GM18861 (cell line): Measurements from ENCODE around the gene CRK.
"Not testable (repeated sequence)": the region's sequence is repeated elsewhere in the genome, so short reads cannot be mapped to it uniquely, and the experiment has no call there.

Experiments used
- ATAC-seq: cut with Tn5 transposase; IDR thresholded peaks from one replicate; pipeline ENCODE4 v1.9.1; 2021; ENCODE audit not compliant: unreplicated experiment

Gene CRK

GRCh38 chr17:1467898-1468492 lies 12.0 kb upstream of the CRK start:
- ATAC-seq: no peak

- ATAC-seq: no peak
Observed at GRCh38 chr17:1467258-1467657, 11.2 kb upstream of the CRK start.

- ATAC-seq: no peak
Observed at GRCh38 chr17:1464186-1464585, 8.2 kb upstream of the CRK start.

DNA sequence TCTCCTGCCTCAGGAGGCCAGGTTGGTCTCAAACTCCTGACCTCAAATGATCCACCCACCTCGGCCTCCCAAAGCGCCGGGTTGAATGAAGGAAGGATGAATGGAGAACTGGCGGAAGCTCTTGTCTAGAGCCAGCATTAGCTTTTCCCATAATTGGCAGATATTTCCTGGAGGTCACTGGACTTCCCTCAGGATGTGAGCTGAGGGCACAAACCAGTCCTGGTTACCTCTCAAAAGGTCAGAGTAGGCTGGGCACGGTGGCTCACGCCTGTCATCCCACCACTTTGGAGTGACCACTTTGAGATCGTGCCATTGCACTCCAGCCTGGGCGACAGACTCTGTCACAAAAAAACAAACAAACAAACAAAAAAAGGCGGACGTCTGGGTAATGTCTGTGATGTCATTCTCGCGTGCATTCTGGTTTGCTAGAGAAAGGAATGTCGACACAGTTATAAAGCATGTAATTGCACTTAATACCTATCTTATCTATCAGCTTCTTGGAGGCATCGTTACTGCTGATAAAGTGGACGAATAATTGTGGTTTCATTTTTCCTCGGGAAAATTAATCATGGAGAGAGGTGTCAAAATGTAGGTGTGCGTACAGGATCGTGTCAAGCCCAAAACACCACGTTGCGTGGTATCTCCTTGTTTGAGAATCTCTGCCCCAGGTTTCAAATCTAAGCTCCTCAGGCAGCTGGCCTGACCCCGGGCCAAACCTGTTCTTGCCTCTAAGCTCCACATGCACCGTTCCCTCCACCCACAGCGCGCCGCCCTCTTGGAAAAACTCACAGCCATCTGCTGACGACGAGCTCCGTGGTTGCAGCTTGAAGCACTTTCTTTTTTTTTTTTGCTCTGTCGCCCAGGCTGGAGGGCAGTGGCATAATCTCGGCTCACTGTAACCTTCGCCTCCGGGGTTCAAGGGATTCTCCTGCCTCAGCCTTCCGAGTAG lies 6.4 kb upstream of the CRK start:
- ATAC-seq: no peak

- no peak for ATAC-seq
Observed at GRCh38 chr17:1461198-1461944, 5.3 kb upstream of the CRK start.

DNA sequence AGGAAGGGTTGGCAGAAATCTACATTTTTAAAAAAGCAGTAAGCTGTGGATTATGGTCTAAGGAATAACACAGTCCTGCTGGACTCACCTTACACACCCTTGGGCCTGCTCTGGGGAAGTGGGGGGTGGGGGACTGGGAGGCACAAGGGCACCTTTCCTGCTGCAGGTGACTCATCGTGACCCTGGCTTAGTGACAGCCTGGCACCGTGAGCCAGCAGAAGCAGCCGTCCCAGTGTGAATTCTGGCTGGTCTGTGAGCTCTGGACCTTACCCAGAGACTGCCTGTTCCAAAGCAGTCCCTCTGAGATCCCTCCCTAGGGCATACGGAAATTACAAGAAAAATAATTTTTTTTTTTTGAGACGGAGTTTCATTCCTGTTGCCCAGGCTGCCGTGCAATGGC lies 4.2 kb upstream of the CRK start:
- ATAC-seq: no peak

DNA sequence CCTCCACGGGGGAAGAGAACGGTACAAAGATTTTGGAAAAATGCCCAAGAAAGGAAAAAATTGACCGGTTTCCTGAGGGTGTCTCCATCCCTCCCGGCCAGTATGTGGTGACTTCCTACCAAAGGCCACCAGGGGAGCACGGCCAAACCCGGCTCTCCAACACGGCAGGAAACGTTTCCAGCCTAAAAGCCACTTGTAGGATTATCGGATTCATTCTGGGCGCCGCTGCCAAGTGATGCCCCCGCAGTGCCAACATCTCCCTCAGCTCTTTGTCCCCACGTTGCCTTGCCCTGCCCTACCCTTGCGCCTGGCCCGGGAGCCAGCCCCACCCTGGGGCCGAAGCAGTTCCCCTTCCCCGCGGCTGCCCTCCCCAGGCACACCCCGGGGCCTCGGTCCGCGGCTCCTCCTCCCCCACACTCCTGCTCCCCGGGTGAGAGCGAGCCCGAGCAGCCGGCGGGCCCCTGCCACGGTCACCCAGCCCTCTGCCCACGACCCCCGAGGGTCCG lies 688 bp downstream of the CRK start:
- ATAC-seq: peak; percentile 11

GRCh38 chr17:1454541-1454940 lies 1.5 kb downstream of the CRK start:
- ATAC-seq: no peak

GRCh38 chr17:1453694-1454093 lies 2.3 kb downstream of the CRK start:
- not testable (repeated sequence) for ATAC-seq

- no peak for ATAC-seq
Observed at GRCh38 chr17:1452836-1453235, 3.2 kb downstream of the CRK start.

GRCh38 chr17:1450261-1450660 lies 5.8 kb downstream of the CRK start:
- ATAC-seq: not testable (repeated sequence)

DNA sequence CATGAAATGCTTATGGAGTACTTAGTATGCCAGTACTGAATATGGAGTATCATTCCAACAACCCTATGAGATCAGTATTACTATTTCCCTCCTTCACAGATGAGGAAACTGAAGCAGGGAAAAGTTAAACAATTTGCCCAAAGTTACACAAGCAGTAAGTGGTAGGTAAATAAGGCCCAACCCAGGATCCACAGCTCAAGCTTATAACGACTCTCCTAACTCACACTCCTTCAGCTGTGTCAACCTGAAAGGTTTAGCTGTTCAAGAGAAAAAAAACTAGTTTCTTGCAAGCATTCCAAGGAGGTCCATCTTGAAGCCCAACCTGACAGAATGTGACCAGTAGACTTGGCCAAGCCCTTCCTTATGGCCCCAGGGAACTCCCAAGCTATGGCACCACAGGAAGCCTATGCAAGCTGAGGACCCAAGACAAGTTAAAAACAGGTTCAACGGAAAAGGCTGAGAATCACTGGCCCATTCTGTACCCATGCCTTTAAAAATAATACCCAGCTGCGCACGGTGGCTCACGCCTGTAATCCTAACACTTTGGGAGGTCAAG lies 6.5 kb downstream of the CRK start:
- no peak for ATAC-seq

GRCh38 chr17:1447052-1447451 lies 9.0 kb downstream of the CRK start:
- ATAC-seq: no peak

DNA sequence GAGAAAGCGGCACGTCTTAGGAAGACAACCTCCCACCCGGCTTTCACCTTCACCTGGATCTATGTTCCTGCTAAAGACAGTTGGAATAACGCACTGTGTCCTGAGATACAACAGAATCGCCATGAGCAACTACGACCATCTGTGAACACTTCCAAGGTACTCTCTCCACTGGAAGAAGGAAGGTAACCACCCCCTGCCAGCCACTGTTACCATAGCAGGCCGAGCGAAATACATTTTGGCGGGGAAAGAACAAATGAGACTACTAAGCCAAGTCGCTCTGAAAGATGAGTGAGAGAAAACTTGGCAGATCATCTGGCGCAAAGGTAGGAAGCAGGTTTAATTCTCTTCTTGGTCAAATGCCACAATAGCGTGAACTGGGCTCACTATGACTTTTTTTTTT lies 9.8 kb downstream of the CRK start:
- no peak for ATAC-seq

GRCh38 chr17:1445695-1446094 lies 10.3 kb downstream of the CRK start:
- ATAC-seq: not testable (repeated sequence)

DNA sequence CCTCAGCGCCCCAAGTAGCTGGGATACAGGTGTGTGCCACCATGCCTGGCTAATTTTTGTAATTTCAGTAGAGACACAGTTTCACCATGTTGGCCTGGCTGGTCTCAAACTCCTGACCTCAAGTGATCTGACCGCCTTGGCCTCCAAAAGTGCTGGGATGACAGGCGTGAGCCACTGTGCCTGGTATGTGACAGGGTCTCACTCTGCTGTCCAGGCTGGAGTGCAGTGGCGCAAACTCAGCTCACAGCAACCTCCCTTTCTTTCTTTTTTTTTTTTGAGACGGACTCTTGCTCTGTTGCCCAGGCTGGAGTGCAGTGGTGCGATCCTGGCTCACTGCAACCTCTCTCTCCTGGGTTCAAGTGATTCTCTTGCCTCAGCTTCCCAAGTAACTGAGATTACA lies 13.3 kb downstream of the CRK start:
- not testable (repeated sequence) for ATAC-seq

- ATAC-seq: no peak
Observed at GRCh38 chr17:1442187-1442586, 13.8 kb downstream of the CRK start.

- ATAC-seq: no peak
Observed at GRCh38 chr17:1440921-1441320, 15.1 kb downstream of the CRK start.

GRCh38 chr17:1438593-1439083 lies 17.4 kb downstream of the CRK start:
- ATAC-seq: no peak

GRCh38 chr17:1435326-1435725 lies 20.7 kb downstream of the CRK start:
- no peak for ATAC-seq

DNA sequence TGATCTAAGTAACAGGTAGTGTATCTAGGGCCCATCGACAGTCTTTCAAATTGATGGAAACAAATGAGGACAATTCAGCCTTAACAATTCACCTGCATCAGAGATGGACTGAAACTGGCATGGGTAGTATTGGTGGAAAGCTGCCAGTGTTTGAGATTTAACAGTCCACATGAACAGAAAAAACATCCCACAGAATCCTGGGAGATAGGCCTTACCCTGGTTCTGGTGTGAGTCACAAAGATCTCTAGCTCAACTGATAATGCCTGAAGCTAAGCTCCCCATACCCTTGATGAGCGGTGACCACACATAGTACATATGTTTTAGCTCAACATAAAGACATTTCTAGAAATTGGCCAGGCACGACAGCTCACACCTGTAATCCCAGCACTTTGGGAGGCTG lies 21.9 kb downstream of the CRK start:
- no peak for ATAC-seq
